Measurements from ENCODE around the gene ADGRG3. TPM values are rescaled to one million over a fixed set of nuclear protein-coding genes. Genes with fewer than 3 reads are reported as not detected.

The ADGRG3 gene
- total RNA-seq, 1 donor from 2014 or later, result not detected

- no peak for TF ChIP-seq CTCF (IDR thresholded peaks at IDR 0.05; ENCODE audit: insufficient read depth, low read length, poor library complexity, severe bottlenecking)
- Histone ChIP-seq H3K4me3 (ENCODE audit: low read depth, low read length) (no peak overlapping the region), H3K27me3 (ENCODE audit: control insufficient read depth, insufficient read depth, low read length) (no peaks in the 10 kb centered on the region), H3K36me3 (ENCODE audit: control insufficient read depth, insufficient read depth, low read length) (peaks cover 2% of the 10 kb centered on the region)
- DNase-seq (ENCODE audit: low read depth), result no peak
Measured at GRCh38 chr16:57639172-57639887, 28.8 kb upstream of the ADGRG3 start.

DNA sequence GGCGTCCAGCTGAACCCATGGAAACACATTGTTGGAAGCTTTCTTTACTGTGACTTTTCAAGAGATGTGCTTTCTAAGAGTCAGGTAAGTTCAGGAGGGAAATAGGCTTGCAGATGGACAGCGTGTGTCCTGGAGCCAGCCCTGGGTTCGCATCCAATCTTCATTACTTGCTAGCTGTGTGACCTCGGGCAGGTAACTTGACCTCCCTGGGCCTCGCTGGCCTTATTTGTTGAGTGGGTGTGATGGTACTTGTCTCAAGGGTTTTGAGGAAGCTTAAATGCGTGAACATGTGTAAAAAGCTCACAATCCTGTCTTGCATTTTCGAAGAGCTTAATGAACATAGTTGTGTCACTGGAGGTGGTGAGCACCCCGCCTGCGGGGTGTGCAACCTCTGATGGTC lies 27.9 kb upstream of the ADGRG3 start:
- no peak for TF ChIP-seq CTCF (IDR thresholded peaks at IDR 0.05; ENCODE audit: insufficient read depth, low read length, poor library complexity, severe bottlenecking)
- no peak for DNase-seq (ENCODE audit: low read depth)
- Histone ChIP-seq H3K36me3 (ENCODE audit: control insufficient read depth, insufficient read depth, low read length) (peaks cover 2% of the 10 kb centered on the region), H3K4me3 (ENCODE audit: low read depth, low read length) (no peak overlapping the region), H3K27me3 (ENCODE audit: control insufficient read depth, insufficient read depth, low read length) (no peaks in the 10 kb centered on the region)

DNA sequence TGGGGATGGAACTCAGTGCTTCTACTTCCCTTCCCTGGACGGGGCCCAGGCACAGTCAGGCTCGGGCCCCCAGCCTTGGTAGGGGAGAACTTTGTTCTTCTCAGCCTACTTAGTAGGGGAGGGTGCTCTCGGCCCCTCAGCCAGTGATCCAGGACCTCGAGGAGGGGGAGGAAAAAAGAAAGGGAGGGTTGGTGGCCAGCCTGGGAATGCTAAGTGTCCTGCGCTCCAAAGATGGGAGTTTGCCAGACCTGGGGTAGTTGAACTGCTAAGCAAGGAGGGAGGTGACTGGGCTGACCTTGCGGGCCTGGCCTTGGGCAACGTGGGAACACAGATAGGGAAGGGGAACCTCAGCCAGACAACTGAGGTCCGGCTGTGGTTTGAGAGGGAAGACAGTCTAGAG lies 27.5 kb upstream of the ADGRG3 start:
- Histone ChIP-seq H3K36me3 (ENCODE audit: control insufficient read depth, insufficient read depth, low read length) (peaks cover 2% of the 10 kb centered on the region), H3K4me3 (ENCODE audit: low read depth, low read length) (no peak overlapping the region), H3K27me3 (ENCODE audit: control insufficient read depth, insufficient read depth, low read length) (no peaks in the 10 kb centered on the region)
- no peak for TF ChIP-seq CTCF (IDR thresholded peaks at IDR 0.05; ENCODE audit: insufficient read depth, low read length, poor library complexity, severe bottlenecking)
- DNase-seq (ENCODE audit: low read depth), result no peak

GRCh38 chr16:57642160-57643135 lies 25.7 kb upstream of the ADGRG3 start:
- Histone ChIP-seq H3K36me3 (ENCODE audit: control insufficient read depth, insufficient read depth, low read length) (peaks cover 2% of the 10 kb centered on the region), H3K27me3 (ENCODE audit: control insufficient read depth, insufficient read depth, low read length) (no peaks in the 10 kb centered on the region), H3K4me3 (ENCODE audit: low read depth, low read length) (no peak overlapping the region)
- TF ChIP-seq CTCF (IDR thresholded peaks at IDR 0.05; ENCODE audit: insufficient read depth, low read length, poor library complexity, severe bottlenecking), result no peak
- DNase-seq (ENCODE audit: low read depth), result no peak

DNA sequence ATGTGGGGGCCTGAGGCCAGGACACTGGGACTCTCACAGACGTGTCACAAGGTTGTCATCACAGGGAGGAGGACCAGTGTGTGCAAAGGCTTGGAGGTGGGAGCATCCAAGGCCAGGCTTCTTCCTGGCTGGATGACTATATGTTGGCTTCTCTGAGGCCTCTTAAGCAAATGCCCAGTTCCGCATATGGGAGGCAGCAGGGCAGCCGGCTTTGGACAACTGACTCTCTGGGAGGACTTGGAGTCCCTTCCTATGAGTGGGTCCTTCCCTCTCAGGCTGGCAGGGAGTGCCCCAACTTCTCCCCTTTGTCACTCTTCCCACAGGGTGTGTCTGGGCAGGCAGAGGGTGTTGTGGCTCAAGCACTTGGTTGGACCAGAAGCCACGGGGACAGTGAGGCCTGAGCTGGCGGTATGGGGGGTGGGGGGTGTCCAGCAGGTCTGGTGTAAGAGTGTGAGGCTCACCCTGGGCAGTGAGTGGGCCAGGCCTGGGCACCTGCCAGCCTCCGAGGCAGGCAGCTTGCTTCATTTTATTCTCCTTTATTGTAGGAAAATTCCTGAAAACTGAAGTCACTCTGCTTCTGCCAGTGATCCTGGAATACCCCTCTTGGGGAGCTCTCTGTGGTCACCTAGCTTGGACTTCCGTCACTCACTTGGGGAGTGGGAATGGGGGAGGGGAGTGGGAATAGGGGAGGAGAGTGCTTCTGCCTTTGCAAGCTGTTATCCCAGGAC lies 24.8 kb upstream of the ADGRG3 start:
- TF ChIP-seq CTCF (IDR thresholded peaks at IDR 0.05; ENCODE audit: insufficient read depth, low read length, poor library complexity, severe bottlenecking), result no peak
- DNase-seq (ENCODE audit: low read depth), result no peak
- peaks cover 2% of the 10 kb centered on the region for H3K36me3 ChIP-seq (ENCODE audit: control insufficient read depth, insufficient read depth, low read length)
- H3K27me3 ChIP-seq (ENCODE audit: control insufficient read depth, insufficient read depth, low read length), result no peaks in the 10 kb centered on the region
- H3K4me3 ChIP-seq (ENCODE audit: low read depth, low read length), result no peak overlapping the region
